HG02798 (cell line): ENCODE results near the gene LCN9.
"Not testable (repeated sequence)": the region's sequence is repeated elsewhere in the genome, so short reads cannot be mapped to it uniquely, and the experiment has no call there.

Experiments
- ATAC-seq: cut with Tn5 transposase; IDR thresholded peaks from one replicate; pipeline ENCODE4 v1.9.1; 2021; ENCODE audit warnings: mild to moderate bottlenecking; ENCODE audit not compliant: unreplicated experiment, poor library complexity

LCN9 gene

GRCh38 chr9:135669616-135670285 lies 6.6 kb downstream of the LCN9 start:
- no peak for ATAC-seq

GRCh38 chr9:135670721-135671590 lies 7.8 kb downstream of the LCN9 start:
- no peak for ATAC-seq

- ATAC-seq, result no peak
Measured at GRCh38 chr9:135671591-135672041, 8.5 kb downstream of the LCN9 start.

GRCh38 chr9:135672786-135673185 lies 9.7 kb downstream of the LCN9 start:
- not testable (repeated sequence) for ATAC-seq

GRCh38 chr9:135673941-135674340 lies 10.8 kb downstream of the LCN9 start:
- ATAC-seq, result no peak

GRCh38 chr9:135674977-135675376 lies 11.9 kb downstream of the LCN9 start:
- no peak for ATAC-seq

GRCh38 chr9:135676891-135677290 lies 13.8 kb downstream of the LCN9 start:
- ATAC-seq, result no peak

GRCh38 chr9:135677641-135678168 lies 14.6 kb downstream of the LCN9 start:
- ATAC-seq, result no peak

GRCh38 chr9:135678236-135679017 lies 15.3 kb downstream of the LCN9 start:
- ATAC-seq, result no peak

GRCh38 chr9:135680056-135680455 lies 16.9 kb downstream of the LCN9 start:
- ATAC-seq, result no peak

GRCh38 chr9:135681161-135681560 lies 18.1 kb downstream of the LCN9 start:
- no peak for ATAC-seq

- no peak for ATAC-seq
Measured at GRCh38 chr9:135683401-135684034, 20.4 kb downstream of the LCN9 start.

GRCh38 chr9:135684691-135685090 lies 21.6 kb downstream of the LCN9 start:
- no peak for ATAC-seq

GRCh38 chr9:135687216-135687615 lies 24.1 kb downstream of the LCN9 start:
- no peak for ATAC-seq

GRCh38 chr9:135689011-135689410 lies 25.9 kb downstream of the LCN9 start:
- no peak for ATAC-seq

GRCh38 chr9:135690836-135691570 lies 27.9 kb downstream of the LCN9 start:
- no peak for ATAC-seq

- ATAC-seq, result no peak
Measured at GRCh38 chr9:135692410-135692809, 29.3 kb downstream of the LCN9 start.

GRCh38 chr9:135693265-135693664 lies 30.2 kb downstream of the LCN9 start:
- ATAC-seq, result no peak

- ATAC-seq, result no peak
Measured at GRCh38 chr9:135693771-135694170, 30.7 kb downstream of the LCN9 start.
